Skeletal muscle satellite cell (primary cell): ENCODE results near the gene CALD1. TPM values are rescaled to one million over a fixed set of nuclear protein-coding genes. Genes with fewer than 3 reads are reported as not detected.

ENCODE experiments used
- H3K27me3 ChIP-seq: 2 replicates; pipeline ENCODE4 v1.7.0; 2013; ENCODE audit warnings: low read length; ENCODE audit not compliant: control insufficient read depth, insufficient read depth
- H3K36me3 ChIP-seq: 2 replicates; pipeline ENCODE4 v1.7.0; 2013; ENCODE audit warnings: mild to moderate bottlenecking, control low read depth, low read length; ENCODE audit not compliant: insufficient read depth
- H3K4me1 ChIP-seq: 2 replicates; pipeline ENCODE4 v1.7.0; 2013; ENCODE audit warnings: low read length; ENCODE audit not compliant: control insufficient read depth, insufficient read depth
- H3K4me2 ChIP-seq: 2 replicates; pipeline ENCODE4 v1.7.0; 2013; ENCODE audit warnings: mild to moderate bottlenecking, low read length
- H3K4me3 ChIP-seq: 2 replicates; pipeline ENCODE4 v1.7.0; 2013; ENCODE audit warnings: low read length
- H3K9ac ChIP-seq: 2 replicates; pipeline ENCODE4 v1.7.0; 2013; ENCODE audit warnings: mild to moderate bottlenecking, low read depth, low read length, moderate library complexity
- H3K9me3 ChIP-seq: replicated peaks from 2 replicates; pipeline ENCODE4 v1.7.0; 2013; ENCODE audit warnings: mild to moderate bottlenecking, control low read depth, low read length
- small RNA-seq: library from RNA; depleted of rRNA; stranded (forward); fragments of <200 nt; gene quantifications from one replicate; pipeline ENCODE3, GENCODE V24; 2012

CALD1 gene

GRCh38 chr7:135001390-135002165 lies 222.1 kb downstream of the CALD1 start:
- no peak overlapping the region for H3K4me3 ChIP-seq

GRCh38 chr7:135012229-135012628 lies 232.8 kb downstream of the CALD1 start:
- no peaks in the 10 kb centered on the region for H3K27me3 ChIP-seq
- no peak overlapping the region for H3K4me2 ChIP-seq
- no peaks in the 10 kb centered on the region for H3K4me1 ChIP-seq
- no peaks in the 10 kb centered on the region for H3K9me3 ChIP-seq
- no peaks in the 10 kb centered on the region for H3K36me3 ChIP-seq
- no peak overlapping the region for H3K4me3 ChIP-seq
- no peak overlapping the region for H3K9ac ChIP-seq

More at GRCh38 chr7:135001390-135002165, 222.1 kb downstream of the CALD1 start:
- no peaks in the 10 kb centered on the region for H3K36me3 ChIP-seq
- no peaks in the 10 kb centered on the region for H3K4me1 ChIP-seq
- no peak overlapping the region for H3K4me2 ChIP-seq
- no peak overlapping the region for H3K9ac ChIP-seq
- H3K27me3 ChIP-seq = no peaks in the 10 kb centered on the region
- no peaks in the 10 kb centered on the region for H3K9me3 ChIP-seq

Small RNA genes lying within 50 kb of the gene (small RNA-seq; reads per million reads assigned to genes)
- not detected for gene TUBB3P2
